GM18520 (cell line): ENCODE measurements around the gene CEP170B.
"Not testable (repeated sequence)": the region's sequence is repeated elsewhere in the genome, so short reads cannot be mapped to it uniquely, and the experiment has no call there.

ENCODE experiments used
- ATAC-seq: cut with Tn5 transposase; IDR thresholded peaks from one replicate; pipeline ENCODE4 v1.9.1; 2021; ENCODE audit not compliant: unreplicated experiment

The CEP170B gene

GRCh38 chr14:104888489-104889374 lies 23.7 kb downstream of the CEP170B start:
- no peak for ATAC-seq

- no peak for ATAC-seq
These were observed 24.3 kb downstream of the CEP170B start for GRCh38 chr14:104889375-104889757.

- not testable (repeated sequence) for ATAC-seq
These were observed 25.2 kb downstream of the CEP170B start for GRCh38 chr14:104890292-104890691.

- no peak for ATAC-seq
These were observed 26.1 kb downstream of the CEP170B start for GRCh38 chr14:104891121-104891551.

- no peak for ATAC-seq
These were observed 26.8 kb downstream of the CEP170B start for GRCh38 chr14:104891664-104892530.

- no peak for ATAC-seq
These were observed 27.7 kb downstream of the CEP170B start for GRCh38 chr14:104892531-104893434.

- ATAC-seq, result no peak
These were observed 28.6 kb downstream of the CEP170B start for GRCh38 chr14:104893435-104894207.

GRCh38 chr14:104894331-104895206 lies 29.5 kb downstream of the CEP170B start:
- ATAC-seq, result no peak

- no peak for ATAC-seq
These were observed 30.2 kb downstream of the CEP170B start for GRCh38 chr14:104895207-104895785.

- ATAC-seq, result no peak
These were observed 31.0 kb downstream of the CEP170B start for GRCh38 chr14:104895786-104896661.

GRCh38 chr14:104897330-104898194 lies 32.5 kb downstream of the CEP170B start:
- ATAC-seq, result no peak

GRCh38 chr14:104898195-104898558 lies 33.1 kb downstream of the CEP170B start:
- ATAC-seq, result no peak

- ATAC-seq, result no peak
These were observed 33.9 kb downstream of the CEP170B start for GRCh38 chr14:104898870-104899510.

GRCh38 chr14:104899781-104900180 lies 34.7 kb downstream of the CEP170B start:
- ATAC-seq, result no peak

GRCh38 chr14:104900639-104901512 lies 35.8 kb downstream of the CEP170B start:
- no peak for ATAC-seq
